Measurements from ENCODE around the gene KTI12.

DNA sequence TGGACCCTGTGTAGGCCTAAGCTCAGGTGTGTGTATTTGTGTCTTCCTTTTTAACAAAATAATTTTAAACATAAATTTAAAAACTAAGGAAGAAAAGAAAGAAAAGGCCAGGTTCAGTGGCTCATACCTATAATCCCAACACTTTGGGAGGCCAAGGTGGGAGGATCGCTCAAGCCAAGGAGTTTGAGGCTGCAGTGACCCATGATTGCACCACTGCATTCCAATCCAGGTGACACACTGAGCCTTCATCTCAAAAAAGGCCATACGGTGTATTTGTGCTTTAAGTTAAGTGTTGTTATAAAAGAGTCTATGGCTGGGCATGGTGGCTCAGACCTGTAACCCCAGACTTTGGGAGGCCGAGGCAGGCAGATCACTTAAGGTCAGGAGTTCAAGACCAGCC, 51.4 kb downstream of the KTI12 start:
- TF ChIP-seq, protein P1, sequence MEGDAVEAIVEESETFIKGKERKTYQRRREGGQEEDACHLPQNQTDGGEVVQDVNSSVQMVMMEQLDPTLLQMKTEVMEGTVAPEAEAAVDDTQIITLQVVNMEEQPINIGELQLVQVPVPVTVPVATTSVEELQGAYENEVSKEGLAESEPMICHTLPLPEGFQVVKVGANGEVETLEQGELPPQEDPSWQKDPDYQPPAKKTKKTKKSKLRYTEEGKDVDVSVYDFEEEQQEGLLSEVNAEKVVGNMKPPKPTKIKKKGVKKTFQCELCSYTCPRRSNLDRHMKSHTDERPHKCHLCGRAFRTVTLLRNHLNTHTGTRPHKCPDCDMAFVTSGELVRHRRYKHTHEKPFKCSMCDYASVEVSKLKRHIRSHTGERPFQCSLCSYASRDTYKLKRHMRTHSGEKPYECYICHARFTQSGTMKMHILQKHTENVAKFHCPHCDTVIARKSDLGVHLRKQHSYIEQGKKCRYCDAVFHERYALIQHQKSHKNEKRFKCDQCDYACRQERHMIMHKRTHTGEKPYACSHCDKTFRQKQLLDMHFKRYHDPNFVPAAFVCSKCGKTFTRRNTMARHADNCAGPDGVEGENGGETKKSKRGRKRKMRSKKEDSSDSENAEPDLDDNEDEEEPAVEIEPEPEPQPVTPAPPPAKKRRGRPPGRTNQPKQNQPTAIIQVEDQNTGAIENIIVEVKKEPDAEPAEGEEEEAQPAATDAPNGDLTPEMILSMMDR (IDR thresholded peaks at IDR 0.05): no peak
- TF ChIP-seq POLR2A (IDR thresholded peaks at IDR 0.05): no peak
